Fibroblast of skin of abdomen (primary cell): Measurements from ENCODE around the gene KRTAP29-1. TPM values are rescaled to one million over a fixed set of nuclear protein-coding genes. Genes with fewer than 3 reads are reported as not detected.
"Not testable (repeated sequence)": the region's sequence is repeated elsewhere in the genome, so short reads cannot be mapped to it uniquely, and the experiment has no call there.

Experiments used
- DNase-seq: peaks from one replicate; pipeline ENCODE4 v3.0.0-alpha.2; 2013
- polyA plus RNA-seq, 2 experiments: library from polyadenylated mRNA; unstranded; fragments of 120-200 nt; gene quantifications; one replicate each; pipeline ENCODE4 v1.2.1, GENCODE V29; 2013; ENCODE audit not compliant: insufficient read length in 2 of 2

KRTAP29-1 gene, protein sequence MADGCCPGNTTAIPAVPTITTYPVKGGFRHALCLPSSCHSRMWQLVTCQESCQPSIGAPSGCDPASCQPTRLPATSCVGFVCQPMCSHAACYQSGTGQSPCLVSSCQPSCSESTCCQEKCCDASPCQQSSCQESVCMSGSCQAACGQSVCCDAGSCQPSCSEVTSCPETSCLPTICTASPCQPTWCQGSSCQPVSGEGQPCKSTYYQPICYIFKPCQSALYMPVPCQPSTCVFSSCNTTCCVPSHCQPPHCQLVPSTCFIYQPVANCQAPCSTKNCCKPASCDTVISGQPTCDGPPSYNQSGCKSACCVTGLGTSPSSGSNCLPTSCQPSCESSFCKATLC
- not detected for polyA plus RNA-seq (2013, experiment 1 of 2; ENCODE audit: insufficient read length)
- not detected for polyA plus RNA-seq (2013, experiment 2 of 2; ENCODE audit: insufficient read length)

DNA sequence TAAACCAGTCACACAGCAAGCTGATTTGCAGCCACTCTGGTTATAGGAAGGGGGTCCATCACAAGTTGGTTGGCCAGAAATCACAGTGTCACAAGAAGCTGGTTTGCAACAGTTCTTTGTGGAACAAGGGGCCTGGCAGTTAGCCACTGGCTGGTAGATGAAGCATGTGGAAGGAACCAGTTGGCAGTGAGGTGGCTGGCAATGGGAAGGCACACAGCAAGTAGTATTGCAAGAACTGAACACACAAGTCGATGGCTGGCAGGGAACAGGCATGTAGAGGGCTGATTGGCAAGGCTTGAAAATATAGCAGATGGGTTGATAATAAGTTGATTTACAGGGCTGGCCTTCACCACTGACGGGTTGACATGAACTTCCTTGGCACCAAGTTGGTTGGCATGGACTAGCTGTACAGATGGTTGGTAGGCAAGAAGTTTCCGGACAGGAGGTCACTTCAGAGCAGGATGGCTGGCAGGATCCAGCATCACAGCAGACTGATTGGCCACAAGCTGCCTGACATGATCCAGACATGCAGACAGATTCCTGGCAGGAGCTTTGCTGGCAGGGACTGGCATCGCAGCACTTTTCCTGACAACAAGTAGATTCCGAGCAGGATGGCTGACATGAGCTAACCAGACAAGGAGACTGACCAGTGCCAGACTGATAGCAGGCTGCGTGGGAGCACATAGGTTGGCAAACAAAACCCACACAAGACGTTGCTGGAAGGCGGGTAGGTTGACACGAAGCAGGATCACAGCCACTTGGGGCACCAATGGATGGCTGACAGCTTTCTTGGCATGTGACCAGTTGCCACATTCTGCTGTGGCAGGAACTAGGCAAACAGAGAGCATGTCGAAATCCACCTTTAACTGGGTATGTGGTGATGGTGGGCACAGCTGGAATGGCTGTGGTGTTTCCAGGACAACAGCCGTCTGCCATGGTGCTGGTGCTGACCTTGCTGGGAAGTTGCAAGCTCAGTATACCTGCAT is at the start of gene KRTAP29-1:
Gene KRTAP29-1 (minus strand): TSS at position 936 of the 986 bp plus-strand sequence. CDS start 0 bp downstream, at position 936.
- DNase-seq: no peak

DNA sequence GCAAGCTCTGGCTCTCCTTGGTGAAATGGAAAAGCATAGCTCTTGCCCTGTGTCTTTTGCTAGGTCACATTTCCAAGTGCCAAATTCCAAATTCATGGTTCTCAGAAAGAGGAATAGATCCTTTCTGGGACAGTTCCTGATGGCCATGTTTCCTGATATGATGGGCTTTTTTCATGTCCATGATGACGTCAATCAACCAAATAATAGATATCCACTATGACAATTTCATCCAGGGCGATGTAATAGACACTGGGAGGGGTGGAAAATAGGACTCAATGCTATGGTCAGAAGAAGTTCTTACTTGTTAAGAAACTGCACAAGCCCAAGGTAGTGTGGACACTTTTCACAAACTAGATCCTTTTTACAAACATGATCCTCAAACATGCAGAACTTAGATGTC is 48.5 kb upstream of the KRTAP29-1 start:
- no peak for DNase-seq

DNA sequence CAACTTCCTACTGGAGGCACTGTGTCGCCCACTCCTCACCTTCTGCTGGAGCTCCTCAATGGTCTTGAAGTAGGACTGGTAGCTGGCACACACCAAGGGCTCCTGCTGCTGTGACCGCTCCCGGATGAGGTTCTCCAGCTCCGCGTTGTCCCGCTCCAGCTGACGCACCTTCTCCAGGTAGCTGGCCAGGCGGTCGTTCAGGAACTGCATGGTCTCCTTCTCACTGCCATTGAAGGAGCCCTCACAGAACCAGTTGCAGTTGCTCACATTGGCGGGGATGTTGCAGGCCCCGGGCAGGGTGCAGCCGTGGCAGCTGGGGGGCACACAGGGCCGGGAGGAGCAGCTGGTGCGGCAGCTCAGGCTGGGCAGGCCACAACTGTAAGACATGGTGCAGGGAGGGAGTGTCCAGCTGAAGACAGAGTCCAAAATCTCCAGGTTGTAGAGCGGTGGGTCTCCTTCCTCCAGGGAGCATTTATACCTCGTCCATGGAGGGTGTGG is 47.8 kb upstream of the KRTAP29-1 start, which contains the start of gene KRT33A:
Gene KRT33A (minus strand): TSS at position 448 of the 498 bp plus-strand sequence. CDS start 61 bp downstream, at position 387.
- DNase-seq: not testable (repeated sequence)

DNA sequence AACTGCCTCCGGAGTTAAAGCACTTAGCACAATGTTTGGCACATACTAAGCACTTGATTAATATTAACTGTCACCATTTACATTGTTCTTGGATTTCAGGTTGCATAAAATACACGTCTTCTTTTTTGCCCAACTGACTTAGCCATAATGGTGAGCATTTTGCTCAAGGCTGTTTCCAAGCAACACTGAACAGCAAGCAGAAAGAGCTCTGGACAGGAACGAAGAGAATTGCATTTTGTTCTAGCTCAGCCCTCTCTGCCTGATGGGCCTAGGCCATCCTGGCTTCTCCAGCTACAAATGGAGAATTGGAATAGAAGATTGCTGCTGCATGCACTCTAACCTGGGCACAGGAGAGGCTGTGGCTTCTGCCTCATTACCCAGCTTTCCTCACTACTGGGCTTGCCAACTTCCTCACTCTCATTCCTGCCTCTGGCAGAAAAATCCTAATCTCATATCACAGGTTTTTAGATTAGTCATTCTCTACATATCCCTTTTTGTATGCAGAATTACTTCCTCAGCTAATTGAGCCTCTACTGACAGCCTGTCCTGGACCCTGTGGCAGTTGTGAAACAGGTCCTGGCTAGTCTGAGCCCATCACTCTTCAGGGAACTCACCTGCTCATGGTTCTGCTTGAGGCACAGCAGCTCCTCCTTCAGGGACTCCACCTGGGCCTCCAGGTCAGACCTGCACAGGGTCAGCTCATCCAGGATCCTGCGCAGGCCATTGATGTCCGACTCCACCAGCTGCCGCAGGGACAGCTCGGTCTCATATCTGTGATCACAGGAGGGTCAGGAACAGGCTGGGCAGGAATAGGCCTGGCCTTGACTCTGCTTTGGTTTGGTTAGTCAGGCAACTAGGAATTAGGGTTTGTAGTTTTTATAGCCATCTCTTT is 45.5 kb upstream of the KRTAP29-1 start:
- DNase-seq: no peak

DNA sequence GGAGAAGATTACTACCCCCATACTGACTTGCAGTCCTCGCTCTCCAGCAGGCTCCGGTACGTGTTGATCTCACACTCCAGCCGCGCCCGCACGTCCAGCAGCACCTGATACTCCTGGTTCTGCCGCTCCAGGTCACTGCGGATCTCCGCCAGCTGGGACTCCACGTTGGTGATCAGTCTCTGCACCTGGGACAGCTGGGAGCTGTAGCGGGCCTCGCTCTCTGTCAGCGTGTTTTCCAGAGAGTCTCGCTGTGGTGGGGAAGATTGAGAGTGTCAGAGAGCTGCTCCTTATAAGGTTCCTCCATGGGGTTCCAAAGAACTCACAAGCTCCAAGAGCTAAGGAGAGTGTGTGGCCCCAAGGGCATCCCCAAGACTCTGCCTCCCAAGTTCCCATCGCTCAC is 43.8 kb upstream of the KRTAP29-1 start:
- not testable (repeated sequence) for DNase-seq

DNA sequence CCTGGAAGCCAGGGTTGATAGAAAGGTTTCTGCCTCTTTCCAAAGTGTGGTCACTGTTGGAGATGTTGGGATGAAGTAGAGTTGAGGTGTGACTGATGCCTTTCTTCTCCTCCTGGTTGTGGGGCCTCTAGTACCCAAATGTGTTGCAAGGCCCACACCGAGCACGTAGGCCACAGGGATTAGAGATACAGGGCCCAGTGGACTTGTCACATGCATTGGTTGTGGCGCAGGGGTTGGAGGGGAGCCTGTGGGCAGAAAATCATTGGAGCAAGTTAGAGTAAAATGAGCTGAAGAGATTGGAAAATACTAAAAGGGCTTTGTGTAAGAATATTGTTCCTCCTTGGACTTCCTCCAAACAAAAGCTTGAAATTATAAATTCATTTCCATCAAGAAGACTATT is 43.3 kb upstream of the KRTAP29-1 start:
- no peak for DNase-seq

DNA sequence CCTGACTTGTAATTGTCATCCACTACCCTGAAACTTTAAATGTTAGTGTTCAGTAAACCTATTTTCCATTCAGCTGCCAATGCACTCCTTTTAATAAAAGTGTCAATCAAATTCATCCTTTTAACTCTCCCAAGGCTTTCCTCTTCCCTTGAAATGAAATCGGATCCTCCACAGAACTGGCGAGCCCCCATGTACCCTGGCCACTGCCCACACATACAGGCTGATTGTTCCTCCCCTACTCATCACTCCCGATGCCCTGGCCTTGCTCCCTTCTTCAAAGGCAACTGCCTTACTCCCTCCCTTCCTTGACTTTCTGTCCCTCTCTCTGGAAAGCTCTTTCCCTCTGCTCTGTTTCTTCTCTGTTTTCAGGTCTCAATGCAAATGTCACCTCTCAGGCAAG is 40.4 kb upstream of the KRTAP29-1 start:
- DNase-seq: no peak

DNA sequence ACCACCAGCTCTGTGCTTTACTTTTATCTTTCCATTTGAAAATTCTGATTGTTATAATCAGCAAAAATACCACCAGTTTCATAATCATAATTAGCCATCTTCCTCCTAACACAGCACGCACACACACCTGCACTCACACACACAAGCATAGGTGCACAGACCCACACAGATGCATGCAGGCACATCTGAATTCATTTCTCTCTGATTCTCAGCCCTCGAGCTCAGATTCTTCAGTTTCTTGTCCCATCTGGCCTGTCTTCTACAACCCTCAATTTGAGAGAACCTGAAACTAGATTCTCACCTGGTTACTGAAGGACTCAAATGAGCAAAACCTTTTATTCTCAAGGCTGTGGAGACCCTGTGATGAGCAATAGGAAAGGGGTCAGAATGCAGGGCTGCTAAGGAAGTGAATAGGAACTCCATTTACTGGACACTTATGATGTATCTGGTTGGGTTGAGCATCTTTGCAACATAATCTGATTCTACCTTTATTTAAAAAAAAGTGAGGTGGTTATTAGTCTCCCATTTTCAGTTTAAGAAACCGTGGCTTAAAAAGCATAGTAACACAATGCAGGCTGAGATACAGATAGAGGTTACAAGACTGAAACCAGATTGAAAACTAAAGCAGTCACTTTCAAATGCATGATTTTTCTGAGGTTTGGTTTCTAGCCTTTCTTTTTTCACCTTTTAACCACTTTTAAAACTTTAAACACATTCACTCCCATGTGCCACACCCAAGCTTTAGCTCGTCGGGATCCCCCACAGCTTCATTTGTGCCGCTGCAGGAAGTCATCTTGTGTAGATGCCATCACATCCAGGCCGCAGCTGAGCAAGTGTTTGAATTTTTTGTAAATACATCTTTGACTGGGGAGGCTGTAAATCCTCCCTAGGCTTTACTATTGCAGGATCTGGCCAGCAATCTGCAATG is 38.5 kb upstream of the KRTAP29-1 start:
- DNase-seq: no peak

DNA sequence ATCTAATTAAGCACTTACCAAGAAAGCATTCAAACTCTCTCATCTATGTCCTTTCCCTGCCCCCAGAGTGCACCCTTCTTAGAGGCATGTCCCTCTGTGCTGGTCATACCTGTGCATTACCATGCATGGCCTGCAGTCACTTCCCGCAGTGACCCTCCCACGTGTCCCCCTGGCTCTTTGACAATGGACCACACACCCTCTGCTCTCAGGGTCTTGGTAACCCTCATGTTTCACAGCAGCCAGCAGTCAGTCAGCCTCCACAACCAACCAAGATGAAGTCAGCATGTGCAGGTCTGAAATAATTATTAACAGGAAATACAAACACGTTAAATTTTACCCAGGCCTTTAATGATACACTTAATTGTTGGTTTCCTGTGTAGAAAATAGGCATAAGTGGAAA is 37.8 kb upstream of the KRTAP29-1 start:
- no peak for DNase-seq

DNA sequence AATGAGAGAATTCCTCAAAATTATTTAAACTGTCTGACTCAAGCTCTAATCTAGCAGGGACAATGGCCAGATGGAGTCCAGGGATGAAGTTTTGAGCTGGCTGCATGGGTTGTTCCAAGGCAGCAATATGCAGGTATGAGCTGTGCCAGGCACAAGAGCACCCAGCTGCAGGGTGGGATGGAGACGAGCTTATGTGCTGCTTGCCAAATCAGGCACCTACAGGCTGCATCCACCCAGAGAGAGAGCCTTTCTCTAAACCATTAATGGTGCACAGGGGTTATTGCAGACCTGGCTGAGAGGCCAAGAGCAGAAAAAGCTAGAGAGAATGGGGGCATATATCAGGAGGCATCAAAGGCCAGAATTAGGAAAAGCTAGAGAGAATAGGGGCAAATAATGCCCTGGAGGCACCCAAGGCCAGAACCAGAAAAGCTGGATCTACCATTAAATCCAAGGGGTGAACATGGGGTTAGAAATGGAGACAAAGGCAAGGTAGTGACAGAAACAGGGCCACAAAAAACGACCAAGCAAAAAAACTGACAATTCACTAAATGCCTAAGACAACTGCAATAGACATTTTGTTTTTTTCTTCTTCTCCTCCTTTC is 37.0 kb upstream of the KRTAP29-1 start:
- no peak for DNase-seq

DNA sequence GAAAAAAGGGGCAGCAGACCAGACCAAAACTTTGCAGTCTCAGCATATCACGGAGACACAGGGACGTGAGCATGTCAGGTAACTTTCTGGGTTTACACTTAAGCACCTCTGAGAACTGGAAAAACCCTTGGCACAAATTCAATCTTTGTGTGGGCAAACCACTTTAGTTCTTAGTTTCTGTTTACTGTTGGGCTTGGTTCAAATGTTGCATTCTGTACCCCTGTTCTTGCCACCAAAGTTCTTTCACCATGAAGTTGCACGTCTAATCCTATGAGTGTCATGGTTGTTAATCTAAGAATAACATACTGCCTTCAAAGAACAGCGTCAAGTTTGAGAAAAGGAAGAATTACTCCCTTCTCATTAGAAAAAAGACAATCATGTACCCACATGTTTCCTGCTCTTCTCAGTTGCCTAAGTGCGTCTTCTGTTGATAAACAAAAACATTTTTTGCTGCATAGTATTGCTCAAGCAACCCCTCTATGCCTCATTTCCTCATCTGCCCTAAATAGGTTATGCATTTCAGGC is 36.4 kb upstream of the KRTAP29-1 start:
- no peak for DNase-seq

DNA sequence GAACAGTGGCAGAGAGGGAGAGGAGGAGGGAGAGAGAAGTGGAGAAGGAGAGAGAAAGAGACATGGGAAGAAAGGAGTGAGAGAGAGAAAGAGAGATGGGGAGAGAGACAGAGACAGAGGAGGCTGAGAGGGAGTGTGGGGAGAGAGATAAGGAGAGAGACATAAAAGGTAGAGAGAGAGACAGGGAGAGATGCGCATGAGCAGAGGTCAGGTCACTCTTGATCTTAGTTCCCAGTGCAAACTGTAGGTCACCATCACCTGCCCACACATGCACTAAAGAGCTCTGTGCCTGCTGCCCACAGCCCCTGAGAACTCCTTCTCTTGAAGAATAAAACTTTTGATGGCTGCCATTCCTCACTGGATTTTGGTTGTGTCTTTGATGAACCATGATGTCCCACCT is 33.1 kb upstream of the KRTAP29-1 start:
- DNase-seq: no peak

DNA sequence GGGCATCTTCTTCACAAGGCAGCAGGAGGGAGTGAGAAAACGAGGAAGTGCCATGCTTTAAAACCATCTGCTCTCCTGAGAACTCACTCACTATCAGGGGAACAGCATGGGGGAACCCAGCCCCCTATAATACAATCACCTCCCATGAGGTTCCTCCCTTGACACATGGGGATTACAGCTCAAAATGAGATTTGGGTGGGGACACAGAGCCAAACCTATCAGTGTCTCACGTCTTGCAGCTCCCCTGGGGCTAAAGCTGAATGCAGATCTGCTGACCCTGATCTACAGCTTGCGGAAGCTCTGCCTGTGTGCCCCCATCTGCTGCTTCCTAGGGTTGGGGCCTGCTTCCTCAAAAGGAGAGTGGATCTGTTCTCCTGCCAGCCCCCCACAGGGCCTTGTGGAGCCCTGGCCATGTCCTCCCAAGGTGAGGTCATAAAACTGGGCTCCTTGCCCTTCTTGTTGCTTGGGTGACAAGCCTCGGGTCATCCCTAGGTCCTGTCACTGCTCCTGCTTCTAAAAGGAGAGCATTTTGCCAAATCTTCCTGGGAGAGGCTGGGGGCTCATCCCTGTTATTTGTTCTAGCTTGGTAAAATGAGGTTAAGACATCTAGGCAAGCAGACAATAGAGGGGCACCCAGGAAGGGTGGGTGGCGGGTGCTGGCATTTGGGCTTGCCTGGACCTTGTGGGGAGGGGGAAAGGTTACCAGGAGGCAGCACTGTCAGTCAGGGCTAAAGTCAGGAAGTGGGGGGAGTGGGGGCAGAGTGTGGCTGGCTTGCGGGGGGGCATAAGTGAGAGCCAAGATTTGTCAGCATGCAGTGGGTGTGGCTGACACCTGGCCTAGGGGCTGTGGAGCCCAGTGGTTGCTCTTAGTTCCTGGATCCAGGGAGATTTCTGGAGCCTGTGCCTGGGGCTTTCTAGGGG is 32.0 kb upstream of the KRTAP29-1 start:
- DNase-seq: no peak

DNA sequence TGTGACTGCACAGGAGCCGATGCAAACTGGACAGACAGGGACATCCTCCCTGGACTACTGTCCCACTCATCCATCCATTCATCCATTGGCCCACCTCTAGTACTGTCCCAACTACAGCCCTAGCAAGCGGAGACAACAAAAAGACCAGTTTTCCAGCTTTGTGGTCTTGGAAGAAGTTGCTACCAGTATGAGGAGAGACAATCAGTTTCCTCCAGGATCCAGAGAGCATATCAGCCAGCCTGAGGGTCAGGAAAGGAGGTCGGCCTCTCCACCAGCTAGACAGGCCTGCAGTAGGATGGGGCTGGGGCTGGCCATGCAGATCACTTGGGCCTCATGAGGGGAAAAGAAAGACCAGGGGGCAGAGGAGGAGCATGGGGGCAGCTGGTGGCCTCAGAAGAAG is 31.2 kb upstream of the KRTAP29-1 start:
- no peak for DNase-seq

DNA sequence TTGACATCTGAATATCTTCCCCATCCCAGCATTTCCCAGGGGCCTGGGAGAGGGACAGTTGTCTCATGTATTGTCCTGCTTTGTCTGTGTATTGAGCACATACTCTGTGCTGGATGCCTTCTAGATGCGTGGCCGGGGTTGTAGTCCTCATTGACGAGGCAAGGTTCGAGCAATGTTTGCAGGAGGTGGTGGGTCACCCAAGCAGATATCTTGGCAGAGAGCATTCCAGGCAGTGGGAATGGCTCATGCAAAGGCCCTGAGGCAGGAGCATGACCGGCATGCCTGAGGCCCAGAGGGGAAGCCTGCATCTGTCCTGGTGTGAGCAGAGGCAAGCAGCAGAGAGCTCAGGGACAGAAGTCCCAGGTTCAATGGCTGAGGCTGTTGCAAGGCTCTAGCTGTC is 30.4 kb upstream of the KRTAP29-1 start:
- no peak for DNase-seq

DNA sequence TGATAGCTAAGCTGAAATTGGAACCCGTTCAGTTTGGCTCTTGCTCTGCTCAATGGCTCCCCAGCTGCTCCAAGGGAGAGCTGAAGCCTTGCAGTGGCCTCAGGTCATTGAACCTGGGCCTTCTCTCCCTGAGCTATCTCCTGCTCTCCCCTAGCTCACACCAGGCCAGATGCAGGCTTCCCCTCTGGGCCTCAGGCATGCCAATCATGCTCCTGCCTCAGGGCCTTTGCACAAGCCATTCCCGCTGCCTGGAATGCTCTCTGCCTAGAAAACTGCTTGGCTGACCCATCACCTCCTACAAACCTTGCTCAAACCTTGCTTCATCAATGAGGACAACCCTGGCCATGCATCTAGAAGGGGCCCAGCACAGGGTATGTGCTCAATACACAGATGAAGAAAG is 29.6 kb upstream of the KRTAP29-1 start:
- DNase-seq: no peak

DNA sequence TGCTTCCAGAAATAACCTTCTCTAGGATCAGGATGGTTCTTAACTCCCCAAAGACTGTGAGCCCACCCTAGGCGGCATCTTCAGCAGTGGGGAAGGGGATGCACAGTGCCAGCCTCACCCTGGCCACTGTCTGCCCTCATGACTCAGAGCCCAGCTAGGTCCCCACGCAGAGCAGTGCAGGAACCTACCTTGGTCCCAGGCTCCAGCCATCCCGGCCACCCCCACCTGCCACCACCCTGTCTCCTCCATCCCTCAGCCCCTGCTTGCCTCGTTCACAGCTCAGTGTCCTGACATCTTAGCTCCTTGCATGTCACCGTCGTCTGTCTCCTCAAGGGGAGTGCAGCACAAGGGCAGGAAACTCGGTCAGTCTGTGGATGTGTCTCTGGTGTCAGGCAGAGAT is 29.0 kb upstream of the KRTAP29-1 start:
- no peak for DNase-seq

DNA sequence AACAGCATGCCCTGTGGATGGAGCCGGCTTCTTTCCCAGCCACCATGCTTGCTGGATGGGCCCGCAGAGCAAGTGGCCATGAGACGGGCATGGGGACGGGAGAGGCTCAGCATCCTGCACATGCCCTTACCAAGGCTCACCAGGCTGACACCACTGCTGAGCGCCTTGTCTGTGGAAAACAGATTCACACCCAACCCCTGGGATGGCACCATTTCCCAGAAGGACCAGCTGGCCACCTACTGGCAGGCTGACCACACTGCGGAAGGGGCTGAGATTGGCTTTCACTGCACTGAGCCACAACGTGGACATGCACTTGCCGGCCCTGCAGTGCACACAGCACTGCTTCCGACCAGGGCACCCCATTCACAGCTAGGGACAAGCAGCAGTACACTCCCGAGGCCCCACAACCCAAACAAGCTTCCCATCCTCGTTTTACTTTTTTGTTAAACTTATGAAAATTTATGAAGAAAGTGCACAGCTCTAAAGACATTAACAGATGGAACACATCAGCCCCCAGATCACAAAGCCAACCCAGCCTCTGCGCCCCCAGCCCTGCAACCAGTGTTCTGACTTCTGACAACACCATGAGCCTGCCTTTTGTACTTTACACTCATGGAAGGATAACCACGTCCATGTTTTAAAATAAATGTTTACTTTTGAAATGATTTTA is 26.8 kb upstream of the KRTAP29-1 start:
- DNase-seq: peak; percentile 54
